A549 (cell line): ENCODE data around the gene XYLT1. TPM values are rescaled to one million over a fixed set of nuclear protein-coding genes. Genes with fewer than 3 reads are reported as not detected.

Experiments used
- ATAC-seq, 2 experiments: fragments of 200-7000 bp in 1 of 2; fragments of >200 bp in 1 of 2; cut with Nextera tagmentation in 1 of 2; cut with Tn5 transposase in 1 of 2; 3 replicates each; pipeline versions ENCODE4 v1.8.0 to v1.9.1; 2018 to 2020; ENCODE audit warnings: mild to moderate bottlenecking in 1 of 2, moderate library complexity in 1 of 2
- CTCF ChIA-PET: fragments of 300-600 bp; sonication (Branson Sonifier 250); formaldehyde crosslinking; extraction: SDS; loops from one replicate; lab custom pipeline; 2021; ENCODE audit warnings: antibody characterized with exemption, inconsistent platforms; lab: Yijun Ruan, JAX
- POLR2A ChIA-PET: fragments of 350-600 bp; formaldehyde crosslinking; extraction: SDS; loops from one replicate; lab custom pipeline; 2021; ENCODE audit warnings: antibody characterized with exemption, inconsistent platforms; lab: Yijun Ruan, JAX
- DNase-seq, 2 experiments: peaks; one replicate each; pipeline versions ENCODE4 v3.0.0 to v3.0.0-alpha.2; 2011 to 2016; ENCODE audit warnings: low read depth in 1 of 2, low spot score in 1 of 2
- FAIRE-seq: peaks from 2 replicates; lab custom pipeline; 2011; peaks lifted over from hg19 to GRCh38; lab: Jason Lieb, UNC
- H3K27ac ChIP-seq, 2 experiments: fragments of >200 bp; sonication (Bioruptor Twin); formaldehyde crosslinking; 3 replicates each; pipeline ENCODE4 v1.5.1; 2016 to 2017
- H3K4me1 ChIP-seq: fragments of >200 bp; sonication (Bioruptor Twin); formaldehyde crosslinking; 3 replicates; pipeline ENCODE4 v1.6.1; 2016
- H3K4me2 ChIP-seq: fragments of >200 bp; sonication (Bioruptor Twin); formaldehyde crosslinking; 3 replicates; pipeline ENCODE4 v1.6.1; 2016
- H3K4me3 ChIP-seq: fragments of >200 bp; sonication (Bioruptor Twin); formaldehyde crosslinking; 3 replicates; pipeline ENCODE4 v1.5.1; 2016
- H3K9me3 ChIP-seq: fragments of >200 bp; sonication (Bioruptor Twin); formaldehyde crosslinking; 3 replicates; pipeline ENCODE4 v1.6.1; 2016
- CHD4 ChIP-seq: fragments of 200-600 bp; sonication (generic); IDR thresholded peaks from 2 replicates; pipeline ENCODE4 v1.6.1; 2016; ENCODE audit warnings: antibody characterized with exemption, mild to moderate bottlenecking, borderline replicate concordance
- EHF ChIP-seq: fragments of 250-450 bp; sonication (Bioruptor Pico); IDR thresholded peaks from 2 replicates; pipeline ENCODE4 v1.5.0; 2020; ENCODE audit warnings: mild to moderate bottlenecking
- EHMT2 ChIP-seq: fragments of 200-600 bp; sonication (generic); IDR thresholded peaks from 2 replicates; pipeline ENCODE4 v1.6.1; 2016; ENCODE audit warnings: antibody characterized with exemption, low read depth, mild to moderate bottlenecking, moderate library complexity
- ESRRA ChIP-seq: fragments of 150-350 bp; IDR thresholded peaks from 2 replicates; pipeline ENCODE4 v1.6.1; 2014; ENCODE audit warnings: mild to moderate bottlenecking, low read length, borderline replicate concordance
- FOXS1 ChIP-seq: fragments of 250-450 bp; sonication (Bioruptor Pico); IDR thresholded peaks from 2 replicates; pipeline ENCODE4 v1.5.0; 2020; ENCODE audit warnings: mild to moderate bottlenecking, moderate library complexity
- GATA3 ChIP-seq: IDR thresholded peaks from 2 replicates; pipeline ENCODE4 v1.6.1; 2012; ENCODE audit warnings: borderline replicate concordance
- HDAC2 ChIP-seq: fragments of 200-600 bp; sonication (generic); IDR thresholded peaks from 2 replicates; pipeline ENCODE4 v1.6.1; 2016
- HEYL ChIP-seq: fragments of 250-450 bp; sonication (Bioruptor Pico); IDR thresholded peaks from 2 replicates; pipeline ENCODE4 v1.8.0; 2021; ENCODE audit warnings: mild to moderate bottlenecking, moderate library complexity
- HOXB5 ChIP-seq: fragments of 250-450 bp; sonication (Bioruptor Pico); IDR thresholded peaks from 2 replicates; pipeline ENCODE4 v1.5.0; 2020; ENCODE audit warnings: mild to moderate bottlenecking, moderate library complexity
- JUN ChIP-seq, 2 experiments: fragments of >200 bp; sonication (Bioruptor Twin); formaldehyde crosslinking; IDR thresholded peaks; 2 replicates in 1 of 2; 3 replicates in 1 of 2; pipeline ENCODE4 v1.6.1; 2016 to 2017
- KDM5A ChIP-seq: fragments of 200-600 bp; sonication (generic); IDR thresholded peaks from 2 replicates; pipeline ENCODE4 v1.6.1; 2016; ENCODE audit warnings: antibody characterized with exemption, mild to moderate bottlenecking
- NFE2L2 ChIP-seq: fragments of 150-350 bp; conservative IDR thresholded peaks from 2 replicates; pipeline ENCODE4 v1.6.1; 2014; ENCODE audit warnings: low read length
- NR3C1 ChIP-seq: fragments of >200 bp; sonication (Bioruptor Twin); formaldehyde crosslinking; IDR thresholded peaks from 3 replicates; pipeline ENCODE4 v1.6.1; 2017
- PHF8 ChIP-seq: fragments of 200-600 bp; sonication (generic); IDR thresholded peaks from 2 replicates; pipeline ENCODE4 v1.6.1; 2016; ENCODE audit warnings: low read depth, mild to moderate bottlenecking, antibody characterized with exemption, moderate library complexity, borderline replicate concordance
- POLR2AphosphoS2 ChIP-seq: conservative IDR thresholded peaks from 2 replicates; pipeline ENCODE4 v1.6.1; 2012; ENCODE audit warnings: low read length, improper control_type of control experiment, inconsistent platforms
- RARB ChIP-seq: fragments of 250-450 bp; sonication (Bioruptor Pico); IDR thresholded peaks from 2 replicates; pipeline ENCODE4 v1.8.0; 2021; ENCODE audit warnings: mild to moderate bottlenecking, moderate library complexity
- TP53 ChIP-seq: fragments of 250-450 bp; sonication (Bioruptor Pico); IDR thresholded peaks from 2 replicates; pipeline ENCODE4 v1.5.0; 2021; ENCODE audit warnings: mild to moderate bottlenecking, moderate library complexity
- ZC3H11A ChIP-seq: fragments of 450-650 bp; IDR thresholded peaks from 2 replicates; pipeline ENCODE4 v1.6.1; 2014; ENCODE audit warnings: antibody characterized with exemption, mild to moderate bottlenecking
- WGBS: methylation state at CpG from one replicate; pipeline ENCODE4 v1.1.6; 2017; ENCODE audit errors: missing lambda C conversion rate; 5-methylcytosine and 5-hydroxymethylcytosine counted together
- polyA plus RNA-seq, 4 experiments: library from polyadenylated mRNA; depleted of rRNA in 3 of 4; stranded (reverse); fragments of >200 nt; fragmentation: RNase III in 1 of 4; extraction: RNeasy Plus Mini Kit Qiagen cat#74134 plus additional on column Dnase treatment in 1 of 4; gene quantifications; 2 replicates in 3 of 4; 3 replicates in 1 of 4; pipeline ENCODE4 v1.2.3, GENCODE V29; 2011 to 2017
- TF ChIP-seq, protein P1 (sequence below): fragments of 250-450 bp; sonication (Bioruptor Pico); IDR thresholded peaks from 2 replicates; pipeline ENCODE4 v1.5.0; 2021; ENCODE audit warnings: mild to moderate bottlenecking, moderate library complexity, borderline replicate concordance
- TF ChIP-seq, protein P2 (sequence below): IDR thresholded peaks from 2 replicates; pipeline ENCODE4 v1.6.1; 2012; ENCODE audit warnings: low read depth, borderline replicate concordance
- TF ChIP-seq, protein P3 (sequence below): IDR thresholded peaks from 2 replicates; pipeline ENCODE4 v1.6.1; 2012

The XYLT1 gene
- polyA plus RNA-seq, 2 of the 4 experiments (the other 2 are of a cell fraction), result 0.78 to 0.88 TPM

DNA sequence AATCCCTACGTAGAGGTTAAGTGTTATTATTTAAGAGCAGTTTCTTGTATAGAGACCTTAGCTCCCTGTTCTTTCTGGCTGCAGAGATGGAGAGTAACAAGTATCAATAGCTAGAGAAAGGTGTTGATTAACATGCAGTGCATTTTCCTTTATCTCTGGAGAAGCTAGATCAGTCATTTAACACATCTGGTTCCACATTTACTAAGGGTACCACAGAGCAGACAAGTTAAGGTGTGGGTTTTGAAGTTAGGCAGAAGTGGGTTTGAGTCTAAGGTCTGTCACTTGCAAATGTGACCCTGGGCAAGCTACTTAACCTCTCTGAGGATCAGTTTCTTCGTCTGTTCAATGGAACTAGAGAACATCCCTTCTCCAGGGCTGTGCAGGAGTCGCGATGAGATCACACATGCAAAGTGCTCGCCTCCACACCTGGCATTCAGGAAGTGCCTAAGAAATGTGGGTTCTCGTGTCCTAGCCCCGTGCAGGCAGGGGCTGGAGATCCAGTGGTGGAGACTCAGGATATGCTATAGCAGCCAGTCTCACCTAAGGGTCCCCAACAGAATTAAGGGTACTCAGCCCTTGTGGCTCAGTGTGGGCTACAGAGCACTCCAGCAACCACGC is 224.4 kb downstream of the XYLT1 start:
- Histone ChIP-seq H3K27ac (no peak overlapping the region), H3K4me2 (no peak overlapping the region), H3K9me3 (peaks cover 4% of the 10 kb centered on the region; the same call in 1 of the 3 replicates), H3K4me1 (no peaks in the 10 kb centered on the region), H3K4me3 (no peak overlapping the region)
- POLR2A ChIA-PET, result no interaction called here
- no peak for FAIRE-seq
- WGBS, result 36% methylated on average over 7 of the region's 8 CpGs
- no peak for DNase-seq
- ATAC-seq, result no peak
- TF ChIP-seq HDAC2 (no peak), GATA3 (no peak)
- CTCF ChIA-PET, result interaction anchor here (1.2 kb wide), 1 partner anchor 15 kb away, joined by 3 read pairs; no protein-coding TSS in a partner anchor

DNA sequence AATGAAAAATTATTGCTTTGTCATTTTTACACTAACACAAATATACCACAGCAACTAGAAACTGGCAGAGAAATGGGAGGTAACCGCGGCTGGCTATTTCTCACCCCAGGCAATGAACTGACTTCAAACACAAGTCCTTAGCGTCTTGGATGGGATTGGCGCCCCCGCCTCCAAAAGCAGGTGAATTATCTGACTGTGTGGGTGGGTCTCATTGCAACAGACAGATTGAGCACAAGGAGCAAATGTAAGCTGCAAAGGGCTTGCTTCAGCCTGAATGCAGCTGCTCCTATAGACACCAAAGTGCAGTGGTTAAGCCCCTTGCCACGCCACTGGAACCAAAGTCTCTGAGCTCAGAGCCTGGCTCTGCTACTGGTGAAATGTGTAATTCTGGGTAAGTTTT is 225.0 kb downstream of the XYLT1 start:
- no peak for DNase-seq

GRCh38 chr16:17244872-17245551 is 225.7 kb downstream of the XYLT1 start:
- ChIA-PET POLR2A (no interaction called here), CTCF (no interaction called here)
- no peak for TF ChIP-seq ZC3H11A
- TF ChIP-seq FOXS1, result no peak
- TF ChIP-seq CHD4, result no peak
- TF ChIP-seq RARB (CRISPR knock-in tag), result no peak
- no peak for TF ChIP-seq HOXB5
- TF ChIP-seq HEYL (CRISPR knock-in tag), result no peak
- Histone ChIP-seq H3K27ac (no peak overlapping the region), H3K4me1 (no peaks in the 10 kb centered on the region), H3K9me3 (peaks cover 4% of the 10 kb centered on the region; the same call in 1 of the 3 replicates), H3K4me3 (no peak overlapping the region), H3K4me2 (no peak overlapping the region)
- FAIRE-seq, result no peak
- ATAC-seq, result no peak
- no peak for DNase-seq
- 23% methylated on average over 9 of the region's 9 CpGs for WGBS

More for the DNA sequence above, 225.0 kb downstream of the XYLT1 start:
- no peak for TF ChIP-seq RARB (CRISPR knock-in tag)
- TF ChIP-seq KDM5A, result no peak
- no peak for TF ChIP-seq TP53 (CRISPR knock-in tag)
- no peak for TF ChIP-seq EHMT2
- TF ChIP-seq NR3C1, result no peak
- no peak for TF ChIP-seq ZC3H11A
- TF ChIP-seq CHD4, result no peak
- TF ChIP-seq ESRRA, result no peak
- FAIRE-seq (no peak), ATAC-seq (no peak)
- Histone ChIP-seq H3K4me1 (no peaks in the 10 kb centered on the region), H3K4me2 (no peak overlapping the region), H3K4me3 (no peak overlapping the region), H3K9me3 (peaks cover 4% of the 10 kb centered on the region; the same call in 1 of the 3 replicates), H3K27ac (no peak overlapping the region)
- ChIA-PET POLR2A (no interaction called here), CTCF (interaction anchor here (1.2 kb wide), 1 partner anchor 14 kb away, joined by 3 read pairs; no protein-coding TSS in a partner anchor)
- WGBS, result 62% methylated on average over 6 of the region's 6 CpGs

- H3K4me2 ChIP-seq, result no peak overlapping the region
- ATAC-seq (no peak), FAIRE-seq (no peak), DNase-seq (no peak)
- ChIA-PET POLR2A (no interaction called here), CTCF (no interaction called here)
- 17% methylated on average over 8 of the region's 8 CpGs for WGBS
- no peak overlapping the region for H3K4me3 ChIP-seq
- no peak overlapping the region for H3K27ac ChIP-seq
- H3K9me3 ChIP-seq, result peaks cover 4% of the 10 kb centered on the region; the same call in 1 of the 3 replicates
- no peaks in the 10 kb centered on the region for H3K4me1 ChIP-seq
- TF ChIP-seq, protein P1, sequence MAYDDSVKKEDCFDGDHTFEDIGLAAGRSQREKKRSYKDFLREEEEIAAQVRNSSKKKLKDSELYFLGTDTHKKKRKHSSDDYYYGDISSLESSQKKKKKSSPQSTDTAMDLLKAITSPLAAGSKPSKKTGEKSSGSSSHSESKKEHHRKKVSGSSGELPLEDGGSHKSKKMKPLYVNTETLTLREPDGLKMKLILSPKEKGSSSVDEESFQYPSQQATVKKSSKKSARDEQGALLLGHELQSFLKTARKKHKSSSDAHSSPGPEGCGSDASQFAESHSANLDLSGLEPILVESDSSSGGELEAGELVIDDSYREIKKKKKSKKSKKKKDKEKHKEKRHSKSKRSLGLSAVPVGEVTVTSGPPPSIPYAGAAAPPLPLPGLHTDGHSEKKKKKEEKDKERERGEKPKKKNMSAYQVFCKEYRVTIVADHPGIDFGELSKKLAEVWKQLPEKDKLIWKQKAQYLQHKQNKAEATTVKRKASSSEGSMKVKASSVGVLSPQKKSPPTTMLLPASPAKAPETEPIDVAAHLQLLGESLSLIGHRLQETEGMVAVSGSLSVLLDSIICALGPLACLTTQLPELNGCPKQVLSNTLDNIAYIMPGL (CRISPR knock-in tag), result no peak
- TF ChIP-seq JUN (IDR thresholded peaks at IDR 0.05), result no peak
- TF ChIP-seq GATA3, result no peak
- TF ChIP-seq RARB (CRISPR knock-in tag), result no peak
- TF ChIP-seq FOXS1, result no peak
- no peak for TF ChIP-seq EHF
- TF ChIP-seq, protein P2, sequence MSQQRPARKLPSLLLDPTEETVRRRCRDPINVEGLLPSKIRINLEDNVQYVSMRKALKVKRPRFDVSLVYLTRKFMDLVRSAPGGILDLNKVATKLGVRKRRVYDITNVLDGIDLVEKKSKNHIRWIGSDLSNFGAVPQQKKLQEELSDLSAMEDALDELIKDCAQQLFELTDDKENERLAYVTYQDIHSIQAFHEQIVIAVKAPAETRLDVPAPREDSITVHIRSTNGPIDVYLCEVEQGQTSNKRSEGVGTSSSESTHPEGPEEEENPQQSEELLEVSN, result no peak
- TF ChIP-seq POLR2AphosphoS2, result no peak
- no peak for TF ChIP-seq PHF8
- TF ChIP-seq, protein P3, sequence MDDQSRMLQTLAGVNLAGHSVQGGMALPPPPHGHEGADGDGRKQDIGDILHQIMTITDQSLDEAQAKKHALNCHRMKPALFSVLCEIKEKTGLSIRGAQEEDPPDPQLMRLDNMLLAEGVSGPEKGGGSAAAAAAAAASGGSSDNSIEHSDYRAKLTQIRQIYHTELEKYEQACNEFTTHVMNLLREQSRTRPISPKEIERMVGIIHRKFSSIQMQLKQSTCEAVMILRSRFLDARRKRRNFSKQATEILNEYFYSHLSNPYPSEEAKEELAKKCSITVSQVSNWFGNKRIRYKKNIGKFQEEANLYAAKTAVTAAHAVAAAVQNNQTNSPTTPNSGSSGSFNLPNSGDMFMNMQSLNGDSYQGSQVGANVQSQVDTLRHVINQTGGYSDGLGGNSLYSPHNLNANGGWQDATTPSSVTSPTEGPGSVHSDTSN, result no peak
- no peak for TF ChIP-seq NR3C1
- TF ChIP-seq NFE2L2, result no peak
Observed at GRCh38 chr16:17241264-17241835, 229.4 kb downstream of the XYLT1 start.
